WTC11 (cell line): Measurements from ENCODE around the gene SLBP. TPM values are rescaled to one million over a fixed set of nuclear protein-coding genes. Genes with fewer than 3 reads are reported as not detected.

ENCODE experiments used
- ATAC-seq: fragments of 200-7000 bp; cut with Tn5 transposase; 2 replicates; pipeline ENCODE4 v1.10.0; 2021; ENCODE audit warnings: mild to moderate bottlenecking, moderate library complexity
- CTCF ChIA-PET: fragments of 300-600 bp; sonication (Branson Sonifier 250); formaldehyde crosslinking; loops from one replicate; lab custom pipeline; 2021; ENCODE audit warnings: antibody characterized with exemption; lab: Charles Lee
- POLR2A ChIA-PET: fragments of 350-600 bp; sonication (Branson Sonifier 250); formaldehyde crosslinking; loops from one replicate; lab custom pipeline; 2021; ENCODE audit warnings: antibody characterized with exemption; lab: Charles Lee
- DNase-seq: peaks from one replicate; pipeline ENCODE4 v3.0.0; 2021; ENCODE audit warnings: low spot score
- H3K27ac Mint-ChIP-seq: 2 replicates; pipeline ENCODE4 v1.8.0; 2021; ENCODE audit warnings: mixed read lengths
- H3K27me3 Mint-ChIP-seq: 2 replicates; pipeline ENCODE4 v1.8.0; 2021; ENCODE audit warnings: low read depth, mild to moderate bottlenecking, moderate library complexity, mixed read lengths
- H3K36me3 Mint-ChIP-seq: 2 replicates; pipeline ENCODE4 v1.8.0; 2021; ENCODE audit warnings: mixed read lengths
- H3K4me1 Mint-ChIP-seq: 2 replicates; pipeline ENCODE4 v1.8.0; 2022; ENCODE audit warnings: mixed read lengths
- H3K4me3 Mint-ChIP-seq: 2 replicates; pipeline ENCODE4 v1.8.0; 2021; ENCODE audit warnings: mild to moderate bottlenecking, moderate library complexity, mixed read lengths
- H3K9me3 Mint-ChIP-seq: 2 replicates; pipeline ENCODE4 v1.8.0; 2021; ENCODE audit warnings: mixed read lengths
- AFF4 ChIP-seq: sonication (generic); formaldehyde crosslinking; IDR thresholded peaks from 2 replicates; pipeline ENCODE4 v1.8.1; 2023; ENCODE audit warnings: mild to moderate bottlenecking, missing genetic modification reagents, borderline replicate concordance
- CTCF ChIP-seq: fragments of 200-600 bp; IDR thresholded peaks from 2 replicates; pipeline ENCODE4 v1.8.0; 2022; ENCODE audit warnings: antibody characterized with exemption
- ERG ChIP-seq: fragments of 250-450 bp; sonication (Bioruptor Pico); IDR thresholded peaks from 2 replicates; pipeline ENCODE4 v1.8.0; 2021; ENCODE audit warnings: mild to moderate bottlenecking
- ETV6 ChIP-seq: sonication (generic); formaldehyde crosslinking; IDR thresholded peaks from 2 replicates; pipeline ENCODE4 v1.8.1; 2022; ENCODE audit warnings: mild to moderate bottlenecking, missing genetic modification reagents
- FOXJ3 ChIP-seq: sonication (generic); formaldehyde crosslinking; IDR thresholded peaks from 2 replicates; pipeline ENCODE4 v1.9.0; 2021; ENCODE audit warnings: missing genetic modification reagents, mild to moderate bottlenecking, borderline replicate concordance
- PRRX2 ChIP-seq: fragments of 250-450 bp; sonication (Bioruptor Pico); IDR thresholded peaks from 2 replicates; pipeline ENCODE4 v1.8.0; 2021; ENCODE audit warnings: mild to moderate bottlenecking
- SOX15 ChIP-seq: fragments of 250-450 bp; sonication (Bioruptor Pico); IDR thresholded peaks from 2 replicates; pipeline ENCODE4 v1.9.0; 2021; ENCODE audit warnings: mild to moderate bottlenecking
- ZNF281 ChIP-seq: sonication (generic); formaldehyde crosslinking; IDR thresholded peaks from 2 replicates; pipeline ENCODE4 v1.8.0; 2023; ENCODE audit warnings: mild to moderate bottlenecking, missing genetic modification reagents
- ZNF396 ChIP-seq: fragments of 250-450 bp; sonication (Bioruptor Pico); IDR thresholded peaks from 2 replicates; pipeline ENCODE4 v1.8.0; 2021; ENCODE audit warnings: mild to moderate bottlenecking, moderate library complexity, borderline replicate concordance
- ZNF423 ChIP-seq: fragments of 250-450 bp; sonication (Bioruptor Pico); IDR thresholded peaks from 2 replicates; pipeline ENCODE4 v2.1.2; 2022; ENCODE audit warnings: mild to moderate bottlenecking, moderate library complexity
- total RNA-seq: library from RNA; stranded (reverse); gene quantifications from 3 replicates; pipeline ENCODE4 v1.2.3, GENCODE V29; 2021

Gene SLBP
- total RNA-seq, 1 experiment from 2014 or later, result 40.2 TPM

GRCh38 chr4:1726146-1726934 lies 14.2 kb upstream of the SLBP start (continued):
- TF ChIP-seq CTCF, result peak; percentile 98

- Mint-ChIP-seq H3K4me3 (no peak overlapping the region), H3K9me3 (no peaks in the 10 kb centered on the region)
- POLR2A ChIA-PET, result no interaction called here
These were observed 13.4 kb upstream of the SLBP start for GRCh38 chr4:1725521-1725920.

More at GRCh38 chr4:1725521-1725920, 13.4 kb upstream of the SLBP start:
- Mint-ChIP-seq H3K36me3 (peaks cover 69% of the 10 kb centered on the region), H3K27ac (no peak overlapping the region; the same call in 1 of the 2 replicates), H3K4me1 (peaks cover 21% of the 10 kb centered on the region), H3K27me3 (no peaks in the 10 kb centered on the region)
- ATAC-seq (no peak), DNase-seq (no peak)
- CTCF ChIA-PET, result interaction anchor here (0.5 to 1.5 kb wide), 7 partner anchors 11 to 185 kb away, joined by 3 to 6 read pairs (median 3); no protein-coding TSS in a partner anchor
- TF ChIP-seq AFF4 (CRISPR knock-in tag) (no peak), FOXJ3 (CRISPR knock-in tag) (no peak), SOX15 (CRISPR knock-in tag) (no peak), ZNF281 (CRISPR knock-in tag) (no peak), ZNF423 (no peak), ERG (CRISPR knock-in tag) (no peak), PRRX2 (no peak), ETV6 (no peak), ZNF396 (no peak)
